Kidney capillary endothelial cell (primary cell): Measurements from ENCODE around the gene MTUS2.
A peak's percentile ranks its signal among the peaks of the same experiment; 100 is the strongest.

ENCODE experiments used
- DNase-seq: peaks from one replicate; pipeline ENCODE4 v3.0.0-alpha.2; 2018; ENCODE audit warnings: low spot score

The MTUS2 gene

GRCh38 chr13:29508130-29508875 is 688.2 kb downstream of the MTUS2 start:
- DNase-seq, result peak; percentile 72

- DNase-seq, result no peak
Observed at GRCh38 chr13:29508876-29509252, 688.7 kb downstream of the MTUS2 start.

- no peak for DNase-seq
Observed at GRCh38 chr13:29509999-29510589, 690.0 kb downstream of the MTUS2 start.

- DNase-seq, result no peak
Observed at GRCh38 chr13:29510651-29511084, 690.5 kb downstream of the MTUS2 start.

GRCh38 chr13:29511106-29511796 is 691.1 kb downstream of the MTUS2 start:
- DNase-seq, result no peak

- no peak for DNase-seq
Observed at GRCh38 chr13:29511980-29512379, 691.8 kb downstream of the MTUS2 start.

GRCh38 chr13:29513002-29513980 is 693.2 kb downstream of the MTUS2 start:
- DNase-seq, result peak; percentile 73

GRCh38 chr13:29513981-29514719 is 694.0 kb downstream of the MTUS2 start:
- no peak for DNase-seq

GRCh38 chr13:29514720-29515310 is 694.7 kb downstream of the MTUS2 start:
- DNase-seq, result no peak

- DNase-seq, result peak; percentile 20
Observed at GRCh38 chr13:29515372-29515771, 695.2 kb downstream of the MTUS2 start.

- no peak for DNase-seq
Observed at GRCh38 chr13:29516012-29516411, 695.9 kb downstream of the MTUS2 start.

GRCh38 chr13:29516880-29517279 is 696.7 kb downstream of the MTUS2 start:
- no peak for DNase-seq

GRCh38 chr13:29519921-29520320 is 699.8 kb downstream of the MTUS2 start:
- DNase-seq, result no peak

- no peak for DNase-seq
Observed at GRCh38 chr13:29520671-29521070, 700.5 kb downstream of the MTUS2 start.

GRCh38 chr13:29521336-29521735 is 701.2 kb downstream of the MTUS2 start:
- DNase-seq, result no peak

GRCh38 chr13:29522044-29522685 is 702.0 kb downstream of the MTUS2 start:
- no peak for DNase-seq

- no peak for DNase-seq
Observed at GRCh38 chr13:29523199-29523961, 703.2 kb downstream of the MTUS2 start.

GRCh38 chr13:29524176-29524575 is 704.0 kb downstream of the MTUS2 start:
- DNase-seq, result no peak

- DNase-seq, result no peak
Observed at GRCh38 chr13:29524641-29525040, 704.5 kb downstream of the MTUS2 start.

- no peak for DNase-seq
Observed at GRCh38 chr13:29525757-29526156, 705.6 kb downstream of the MTUS2 start.
